Fibroblast of lung (primary cell): ENCODE measurements around the gene ZC3HAV1. TPM values are rescaled to one million over a fixed set of nuclear protein-coding genes. Genes with fewer than 3 reads are reported as not detected.

ENCODE experiments used
- DNase-seq, 2 donors: peaks; one replicate each; pipeline versions ENCODE4 v3.0.0 to v3.0.0-alpha.2; 2010; ENCODE audit warnings: low read depth in 2 of 2
- H2AFZ ChIP-seq: 2 replicates; pipeline ENCODE4 v1.5.1; 2012; ENCODE audit warnings: low read length, control low read depth, inconsistent platforms
- H3K27ac ChIP-seq: 2 replicates; pipeline ENCODE4 v1.5.1; 2011; ENCODE audit warnings: low read length, control low read depth; ENCODE audit not compliant: insufficient read depth
- H3K27me3 ChIP-seq: 2 replicates; pipeline ENCODE4 v1.5.1; 2011; ENCODE audit warnings: mild to moderate bottlenecking, low read length; ENCODE audit not compliant: control insufficient read depth, insufficient read depth
- H3K36me3 ChIP-seq: 2 replicates; pipeline ENCODE4 v1.5.1; 2011; ENCODE audit warnings: low read length; ENCODE audit not compliant: control insufficient read depth, insufficient read depth
- H3K4me1 ChIP-seq: 2 replicates; pipeline ENCODE4 v1.5.1; 2011; ENCODE audit warnings: low read length; ENCODE audit not compliant: control insufficient read depth, insufficient read depth; ENCODE audit errors: extremely low read depth
- H3K4me2 ChIP-seq: 2 replicates; pipeline ENCODE4 v1.5.1; 2011; ENCODE audit warnings: low read length, control low read depth; ENCODE audit not compliant: insufficient read depth; ENCODE audit errors: extremely low read depth
- H3K4me3 ChIP-seq, 4 experiments: fragments of 200-600 bp in 1 of 4; sonication (generic) in 1 of 4; replicated peaks in 1 of 4; 2 replicates each; pipeline ENCODE4 v1.5.1; 2011 to 2016; ENCODE audit warnings: low read length in 4 of 4, low read depth in 3 of 4, mild to moderate bottlenecking in 3 of 4, control low read depth in 2 of 4, inconsistent platforms in 1 of 4, mixed read lengths in 1 of 4; ENCODE audit not compliant: insufficient read depth in 1 of 4; ENCODE audit errors: control extremely low read depth in 1 of 4
- H3K79me2 ChIP-seq: 2 replicates; pipeline ENCODE4 v1.5.1; 2012; ENCODE audit warnings: mild to moderate bottlenecking, low read length, inconsistent platforms; ENCODE audit not compliant: control insufficient read depth, insufficient read depth
- H3K9ac ChIP-seq: 2 replicates; pipeline ENCODE4 v1.5.1; 2011; ENCODE audit warnings: mild to moderate bottlenecking, low read length, control low read depth; ENCODE audit not compliant: insufficient read depth
- H3K9me3 ChIP-seq: 2 replicates; pipeline ENCODE4 v1.5.1; 2012; ENCODE audit warnings: low read depth, low read length; ENCODE audit not compliant: control insufficient read depth, insufficient read depth
- H4K20me1 ChIP-seq: 2 replicates; pipeline ENCODE4 v1.5.1; 2011; ENCODE audit warnings: low read length; ENCODE audit not compliant: control insufficient read depth, insufficient read depth; ENCODE audit errors: extremely low read depth
- CTCF ChIP-seq, 2 donors: IDR thresholded peaks in 1 of 2; conservative IDR thresholded peaks in 1 of 2; 1 replicate in 1 of 2; 2 replicates in 1 of 2; pipeline ENCODE4 v1.5.1; 2011 to 2012; ENCODE audit warnings: low read length in 2 of 2, control low read depth in 1 of 2, inconsistent platforms in 1 of 2, low read depth in 1 of 2, mild to moderate bottlenecking in 1 of 2
- EZH2 ChIP-seq: IDR thresholded peaks from 2 replicates; pipeline ENCODE4 v1.5.1; 2012; ENCODE audit warnings: low read length, control low read depth, mild to moderate bottlenecking; ENCODE audit errors: missing control alignments
- polyA plus RNA-seq, 2 donors: library from polyadenylated mRNA; depleted of rRNA in 1 of 2; stranded (reverse) in 1 of 2; unstranded in 1 of 2; fragments of >200 nt; gene quantifications; 2 replicates each; pipeline ENCODE4 v1.2.1, GENCODE V29; 2011 to 2012; ENCODE audit warnings: missing spikeins in 1 of 2
- total RNA-seq: library from RNA; depleted of rRNA; stranded (reverse); fragments of >200 nt; gene quantifications from 2 replicates; pipeline ENCODE4 v1.2.1, GENCODE V29; 2014

The ZC3HAV1 gene
- total and polyA plus RNA-seq, 2 donors (not counting 1 experiment from before 2014, with no cell fraction given): 24.8 to 28.8 TPM

- Histone ChIP-seq H3K4me1 (no peaks in the 10 kb centered on the region), H4K20me1 (no peaks in the 10 kb centered on the region), H3K4me3 (no peak overlapping the region), H3K27ac (no peak overlapping the region), H3K79me2 (no peaks in the 10 kb centered on the region), H3K36me3 (peaks cover 5% of the 10 kb centered on the region), H3K9ac (no peak overlapping the region), H3K4me2 (no peak overlapping the region), H3K27me3 (no peaks in the 10 kb centered on the region), H2AFZ (no peak overlapping the region), H3K9me3 (no peaks in the 10 kb centered on the region)
- no peak for DNase-seq
- TF ChIP-seq CTCF (conservative IDR thresholded peaks at IDR 0.05 in 1 of 2, IDR thresholded peaks at IDR 0.05 in 1 of 2; ENCODE audit: low read depth in 1 of 2, low read length in 2 of 2): no peak
- no peak for TF ChIP-seq EZH2
These were observed 64.4 kb downstream of the ZC3HAV1 start for GRCh38 chr7:139044813-139045794.

GRCh38 chr7:139043823-139044812, 65.4 kb downstream of the ZC3HAV1 start:
- Histone ChIP-seq H3K79me2 (no peaks in the 10 kb centered on the region), H3K4me2 (no peak overlapping the region), H2AFZ (no peak overlapping the region), H3K36me3 (peaks cover 2% of the 10 kb centered on the region), H3K9ac (no peak overlapping the region), H3K4me1 (no peaks in the 10 kb centered on the region), H3K4me3 (no peak overlapping the region), H3K27ac (no peak overlapping the region), H4K20me1 (no peaks in the 10 kb centered on the region), H3K9me3 (no peaks in the 10 kb centered on the region), H3K27me3 (no peaks in the 10 kb centered on the region)
- TF ChIP-seq EZH2: no peak
- no peak for TF ChIP-seq CTCF (conservative IDR thresholded peaks at IDR 0.05 in 1 of 2, IDR thresholded peaks at IDR 0.05 in 1 of 2; ENCODE audit: low read depth in 1 of 2, low read length in 2 of 2)
- DNase-seq: no peak
